Measurements from ENCODE around the gene AHR. TPM values are rescaled to one million over a fixed set of nuclear protein-coding genes. Genes with fewer than 3 reads are reported as not detected.

Gene AHR
- total RNA-seq, 1 experiment from 2014 or later: 6.1 TPM

- no peak overlapping the region for H3T11ph ChIP-seq (ENCODE audit: low read length)
- H4K8ac ChIP-seq (replicated peaks; ENCODE audit: insufficient read length, low read depth, low read length): no peak overlapping the region
- no peaks in the 10 kb centered on the region; the same call in 1 of the 2 replicates for H3K79me2 ChIP-seq (ENCODE audit: insufficient read depth, low read length)
- no peaks in the 10 kb centered on the region for H3K27me3 ChIP-seq (ENCODE audit: insufficient read depth, low read length)
- H3K9me3 ChIP-seq (ENCODE audit: control insufficient read depth, low read depth, low read length): no peaks in the 10 kb centered on the region
- H2BK5ac ChIP-seq (ENCODE audit: insufficient read length, low read length): no peak overlapping the region
- peaks cover 22 to 24% of the 10 kb centered on the region in 2 experiments for H3K4me1 Mint-ChIP-seq
- WGBS (ENCODE audit: extremely low coverage, insufficient read length, low lambda C conversion rate): no CpG with 5 or more reads among the region's 1 CpG
- peaks cover 4% of the 10 kb centered on the region; the same call in 1 of the 2 replicates for H3K4me1 ChIP-seq (ENCODE audit: insufficient read depth, low read length)
- H3K14ac ChIP-seq (ENCODE audit: insufficient read depth, low read length): no peak overlapping the region
- no peak overlapping the region for H2BK15ac ChIP-seq (ENCODE audit: low read depth, low read length)
- no peak overlapping the region for H3K27ac ChIP-seq (ENCODE audit: insufficient read length, low read depth, low read length)
- no peak overlapping the region for H3K56ac ChIP-seq (ENCODE audit: insufficient read length, low read depth, low read length)
- no peak for DNase-seq
- H3K23ac ChIP-seq (ENCODE audit: insufficient read length, low read depth, low read length): no peak overlapping the region
- H3K9ac ChIP-seq (ENCODE audit: extremely low read depth, insufficient read length, low read length): no peak overlapping the region
- H3K79me1 ChIP-seq (ENCODE audit: insufficient read depth, low read depth, low read length, poor library complexity, severe bottlenecking): no peaks in the 10 kb centered on the region
- H3K36me3 Mint-ChIP-seq (ENCODE audit: insufficient read depth in 1 of 3, low read depth in 3 of 3): no peaks in the 10 kb centered on the region
- H3K9me3 Mint-ChIP-seq: no peaks in the 10 kb centered on the region
- no peak overlapping the region for H4K91ac ChIP-seq (ENCODE audit: insufficient read length, low read depth, low read length)
- no peak overlapping the region for H3K4me3 Mint-ChIP-seq
- no peak overlapping the region for H2BK12ac ChIP-seq (ENCODE audit: insufficient read length, low read depth, low read length)
- H3K27ac Mint-ChIP-seq: no peak overlapping the region
- no peak overlapping the region for H3K18ac ChIP-seq (ENCODE audit: insufficient read length, low read depth, low read length)
- no peaks in the 10 kb centered on the region for H3K27me3 Mint-ChIP-seq (ENCODE audit: low read depth)
- H2BK20ac ChIP-seq (ENCODE audit: low read depth, low read length, poor library complexity, severe bottlenecking): no peak overlapping the region
- H3K23me2 ChIP-seq (ENCODE audit: insufficient read length, low read depth, low read length, poor library complexity, severe bottlenecking): no peaks in the 10 kb centered on the region
- no peak overlapping the region for H2BK120ac ChIP-seq (ENCODE audit: low read depth, low read length, poor library complexity, severe bottlenecking)
- no peaks in the 10 kb centered on the region for H4K20me1 ChIP-seq (ENCODE audit: control insufficient read depth, insufficient read depth, insufficient read length)
- no peak overlapping the region for H3K4me2 ChIP-seq (ENCODE audit: insufficient read depth, insufficient read length, low read length)
- TF ChIP-seq, protein P1, sequence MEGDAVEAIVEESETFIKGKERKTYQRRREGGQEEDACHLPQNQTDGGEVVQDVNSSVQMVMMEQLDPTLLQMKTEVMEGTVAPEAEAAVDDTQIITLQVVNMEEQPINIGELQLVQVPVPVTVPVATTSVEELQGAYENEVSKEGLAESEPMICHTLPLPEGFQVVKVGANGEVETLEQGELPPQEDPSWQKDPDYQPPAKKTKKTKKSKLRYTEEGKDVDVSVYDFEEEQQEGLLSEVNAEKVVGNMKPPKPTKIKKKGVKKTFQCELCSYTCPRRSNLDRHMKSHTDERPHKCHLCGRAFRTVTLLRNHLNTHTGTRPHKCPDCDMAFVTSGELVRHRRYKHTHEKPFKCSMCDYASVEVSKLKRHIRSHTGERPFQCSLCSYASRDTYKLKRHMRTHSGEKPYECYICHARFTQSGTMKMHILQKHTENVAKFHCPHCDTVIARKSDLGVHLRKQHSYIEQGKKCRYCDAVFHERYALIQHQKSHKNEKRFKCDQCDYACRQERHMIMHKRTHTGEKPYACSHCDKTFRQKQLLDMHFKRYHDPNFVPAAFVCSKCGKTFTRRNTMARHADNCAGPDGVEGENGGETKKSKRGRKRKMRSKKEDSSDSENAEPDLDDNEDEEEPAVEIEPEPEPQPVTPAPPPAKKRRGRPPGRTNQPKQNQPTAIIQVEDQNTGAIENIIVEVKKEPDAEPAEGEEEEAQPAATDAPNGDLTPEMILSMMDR (conservative IDR thresholded peaks at IDR 0.05): no peak
- H3K4ac ChIP-seq (ENCODE audit: low read depth, low read length): no peak overlapping the region
- H2AK5ac ChIP-seq (ENCODE audit: insufficient read length, low read length): no peak overlapping the region
- no peak overlapping the region for H2AFZ ChIP-seq (ENCODE audit: low read length)
- H4K5ac ChIP-seq (ENCODE audit: insufficient read length, low read depth, low read length): no peak overlapping the region
These were observed 8.5 kb downstream of the AHR start for GRCh38 chr7:17307000-17307399.

Measured in H9 (cell line).